Testis (tissue), 2 donors: ENCODE results near the gene KCNQ1OT1.

Experiments used
- POLR2A ChIP-seq: fragments of 450-650 bp; IDR thresholded peaks from one replicate; pipeline ENCODE4 v1.6.1; 2017; ENCODE audit warnings: antibody characterized with exemption, mild to moderate bottlenecking, moderate library complexity
- TF ChIP-seq, protein P1 (sequence below), 3 experiments: fragments of 450-650 bp in 2 of 3; fragments of 200-600 bp in 1 of 3; sonication (generic) in 1 of 3; IDR thresholded peaks; one replicate each; pipeline ENCODE4 v1.5.1; 2016 to 2019; ENCODE audit warnings: antibody characterized with exemption in 3 of 3, mild to moderate bottlenecking in 2 of 3, moderate library complexity in 1 of 3

DNA sequence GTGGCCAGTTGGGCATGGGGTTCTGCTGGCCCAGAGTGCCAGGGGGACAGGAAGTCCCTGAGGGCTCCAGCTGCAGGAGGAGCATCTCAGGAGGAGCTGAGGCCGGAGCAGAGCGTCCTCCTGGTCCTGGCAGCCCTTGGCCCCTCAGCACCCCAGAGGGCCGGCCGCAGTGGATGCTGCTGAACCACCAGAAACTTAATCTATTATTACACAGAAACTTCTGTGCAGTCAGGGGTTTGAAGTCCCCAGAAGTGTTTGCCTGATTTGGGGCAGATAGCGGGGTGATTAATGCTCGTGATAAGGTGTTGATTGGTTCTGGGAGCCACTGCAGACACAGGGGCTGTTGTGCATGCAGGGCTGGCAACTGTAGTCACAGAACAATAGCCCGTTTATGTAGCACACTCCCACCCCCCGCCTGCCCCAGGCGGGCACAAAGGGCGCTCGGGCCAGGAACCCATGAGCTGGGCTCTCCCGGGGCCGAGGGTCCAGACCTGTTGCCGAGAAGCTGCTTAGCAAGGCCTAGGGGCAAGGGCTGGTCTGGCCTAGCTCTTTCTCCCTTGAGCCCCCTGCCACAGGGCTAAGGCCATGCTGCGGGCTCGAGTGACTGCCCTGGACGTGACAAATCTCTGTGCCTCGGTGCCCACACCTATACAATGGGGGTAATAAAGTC lies 29.0 kb upstream of the KCNQ1OT1 start:
- TF ChIP-seq, protein P1, sequence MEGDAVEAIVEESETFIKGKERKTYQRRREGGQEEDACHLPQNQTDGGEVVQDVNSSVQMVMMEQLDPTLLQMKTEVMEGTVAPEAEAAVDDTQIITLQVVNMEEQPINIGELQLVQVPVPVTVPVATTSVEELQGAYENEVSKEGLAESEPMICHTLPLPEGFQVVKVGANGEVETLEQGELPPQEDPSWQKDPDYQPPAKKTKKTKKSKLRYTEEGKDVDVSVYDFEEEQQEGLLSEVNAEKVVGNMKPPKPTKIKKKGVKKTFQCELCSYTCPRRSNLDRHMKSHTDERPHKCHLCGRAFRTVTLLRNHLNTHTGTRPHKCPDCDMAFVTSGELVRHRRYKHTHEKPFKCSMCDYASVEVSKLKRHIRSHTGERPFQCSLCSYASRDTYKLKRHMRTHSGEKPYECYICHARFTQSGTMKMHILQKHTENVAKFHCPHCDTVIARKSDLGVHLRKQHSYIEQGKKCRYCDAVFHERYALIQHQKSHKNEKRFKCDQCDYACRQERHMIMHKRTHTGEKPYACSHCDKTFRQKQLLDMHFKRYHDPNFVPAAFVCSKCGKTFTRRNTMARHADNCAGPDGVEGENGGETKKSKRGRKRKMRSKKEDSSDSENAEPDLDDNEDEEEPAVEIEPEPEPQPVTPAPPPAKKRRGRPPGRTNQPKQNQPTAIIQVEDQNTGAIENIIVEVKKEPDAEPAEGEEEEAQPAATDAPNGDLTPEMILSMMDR (IDR thresholded peaks at IDR 0.05): no peak
- TF ChIP-seq POLR2A: no peak
